IPS-11a (cell line): Measurements from ENCODE around the gene EFHC1.
"Not testable (repeated sequence)": the region's sequence is repeated elsewhere in the genome, so short reads cannot be mapped to it uniquely, and the experiment has no call there.

Experiments
- H3K4me3 ChIP-seq: one replicate; pipeline ENCODE4 v1.5.1; 2013; ENCODE audit warnings: low read depth, low read length, control low read depth

EFHC1 gene

GRCh38 chr6:52435345-52435744 is 15.2 kb downstream of the EFHC1 start:
- no peak overlapping the region for H3K4me3 ChIP-seq

GRCh38 chr6:52438926-52439325 is 18.8 kb downstream of the EFHC1 start:
- H3K4me3 ChIP-seq = no peak overlapping the region

- H3K4me3 ChIP-seq = no peak overlapping the region
Observed at GRCh38 chr6:52454556-52454955, 34.4 kb downstream of the EFHC1 start.

- H3K4me3 ChIP-seq = no peak overlapping the region
Observed at GRCh38 chr6:52457096-52457495, 37.0 kb downstream of the EFHC1 start.

GRCh38 chr6:52461194-52461593 is 41.1 kb downstream of the EFHC1 start:
- H3K4me3 ChIP-seq = not testable (repeated sequence)

GRCh38 chr6:52474173-52474572 is 54.0 kb downstream of the EFHC1 start:
- no peak overlapping the region for H3K4me3 ChIP-seq

- no peak overlapping the region for H3K4me3 ChIP-seq
Observed at GRCh38 chr6:52475307-52475706, 55.2 kb downstream of the EFHC1 start.

GRCh38 chr6:52482903-52483670 is 62.9 kb downstream of the EFHC1 start:
- no peak overlapping the region for H3K4me3 ChIP-seq

GRCh38 chr6:52483671-52484003 is 63.5 kb downstream of the EFHC1 start:
- H3K4me3 ChIP-seq = no peak overlapping the region

- H3K4me3 ChIP-seq = no peak overlapping the region
Observed at GRCh38 chr6:52489881-52490280, 69.7 kb downstream of the EFHC1 start.

GRCh38 chr6:52491203-52492069 is 71.3 kb downstream of the EFHC1 start:
- no peak overlapping the region for H3K4me3 ChIP-seq

GRCh38 chr6:52493669-52494068 is 73.5 kb downstream of the EFHC1 start:
- no peak overlapping the region for H3K4me3 ChIP-seq

- no peak overlapping the region for H3K4me3 ChIP-seq
Observed at GRCh38 chr6:52494298-52495072, 74.3 kb downstream of the EFHC1 start.

- H3K4me3 ChIP-seq = no peak overlapping the region
Observed at GRCh38 chr6:52495922-52496321, 75.8 kb downstream of the EFHC1 start.

- H3K4me3 ChIP-seq = no peak overlapping the region
Observed at GRCh38 chr6:52496631-52497030, 76.5 kb downstream of the EFHC1 start.

GRCh38 chr6:52497652-52498408 is 77.7 kb downstream of the EFHC1 start:
- no peak overlapping the region for H3K4me3 ChIP-seq

GRCh38 chr6:52498538-52499017 is 78.4 kb downstream of the EFHC1 start:
- no peak overlapping the region for H3K4me3 ChIP-seq

GRCh38 chr6:52499026-52499425 is 78.9 kb downstream of the EFHC1 start:
- H3K4me3 ChIP-seq = no peak overlapping the region

GRCh38 chr6:52499681-52500236 is 79.6 kb downstream of the EFHC1 start:
- H3K4me3 ChIP-seq = no peak overlapping the region
